Measurements from ENCODE around the gene DNAJA3. TPM values are rescaled to one million over a fixed set of nuclear protein-coding genes. Genes with fewer than 3 reads are reported as not detected.

Gene DNAJA3
- total RNA-seq, 1 donor from 2014 or later: 31.1 TPM

DNA sequence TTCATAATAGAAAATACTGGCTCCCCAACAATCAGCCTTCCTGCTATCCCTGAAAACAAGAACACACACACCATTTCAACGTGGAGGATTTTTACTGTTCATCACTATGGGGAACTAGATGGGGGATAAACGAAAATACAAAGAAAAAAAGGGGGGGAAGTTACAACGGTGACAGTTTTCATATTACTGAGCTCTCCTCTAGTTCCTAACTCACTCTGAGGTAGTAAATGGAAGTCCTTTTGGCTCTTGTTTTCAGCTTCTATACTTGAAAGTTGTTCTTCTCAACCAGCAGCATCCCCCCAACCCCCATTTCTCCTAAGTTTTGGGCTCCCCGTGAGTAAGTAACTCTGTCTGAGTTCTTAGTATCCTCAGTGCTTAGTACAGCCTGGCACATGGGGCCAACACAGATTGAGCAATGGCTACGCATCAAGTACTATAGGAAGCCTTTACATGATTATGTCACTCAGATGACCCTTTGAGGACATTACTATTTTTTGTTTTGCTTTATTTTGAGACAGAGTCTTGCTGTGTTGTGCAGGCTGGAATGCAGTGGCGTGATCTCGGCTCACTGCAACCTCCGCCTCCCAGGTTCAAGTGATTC is 5.1 kb upstream of the DNAJA3 start:
- no peaks in the 10 kb centered on the region for H3K27me3 Mint-ChIP-seq (ENCODE audit: unreplicated experiment)
- H3K36me3 Mint-ChIP-seq (ENCODE audit: unreplicated experiment): no peaks in the 10 kb centered on the region
- no peak for DNase-seq (ENCODE audit: extremely low spot score, unreplicated experiment)
- H3K4me3 Mint-ChIP-seq (ENCODE audit: unreplicated experiment): no peak overlapping the region
- H3K9me3 Mint-ChIP-seq (ENCODE audit: unreplicated experiment): no peaks in the 10 kb centered on the region
- no peak overlapping the region for H3K27ac Mint-ChIP-seq (ENCODE audit: unreplicated experiment)
- TF ChIP-seq, protein P1, sequence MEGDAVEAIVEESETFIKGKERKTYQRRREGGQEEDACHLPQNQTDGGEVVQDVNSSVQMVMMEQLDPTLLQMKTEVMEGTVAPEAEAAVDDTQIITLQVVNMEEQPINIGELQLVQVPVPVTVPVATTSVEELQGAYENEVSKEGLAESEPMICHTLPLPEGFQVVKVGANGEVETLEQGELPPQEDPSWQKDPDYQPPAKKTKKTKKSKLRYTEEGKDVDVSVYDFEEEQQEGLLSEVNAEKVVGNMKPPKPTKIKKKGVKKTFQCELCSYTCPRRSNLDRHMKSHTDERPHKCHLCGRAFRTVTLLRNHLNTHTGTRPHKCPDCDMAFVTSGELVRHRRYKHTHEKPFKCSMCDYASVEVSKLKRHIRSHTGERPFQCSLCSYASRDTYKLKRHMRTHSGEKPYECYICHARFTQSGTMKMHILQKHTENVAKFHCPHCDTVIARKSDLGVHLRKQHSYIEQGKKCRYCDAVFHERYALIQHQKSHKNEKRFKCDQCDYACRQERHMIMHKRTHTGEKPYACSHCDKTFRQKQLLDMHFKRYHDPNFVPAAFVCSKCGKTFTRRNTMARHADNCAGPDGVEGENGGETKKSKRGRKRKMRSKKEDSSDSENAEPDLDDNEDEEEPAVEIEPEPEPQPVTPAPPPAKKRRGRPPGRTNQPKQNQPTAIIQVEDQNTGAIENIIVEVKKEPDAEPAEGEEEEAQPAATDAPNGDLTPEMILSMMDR (IDR thresholded peaks at IDR 0.05): no peak
- H3K4me1 Mint-ChIP-seq (ENCODE audit: unreplicated experiment): peaks cover 9% of the 10 kb centered on the region

DNA sequence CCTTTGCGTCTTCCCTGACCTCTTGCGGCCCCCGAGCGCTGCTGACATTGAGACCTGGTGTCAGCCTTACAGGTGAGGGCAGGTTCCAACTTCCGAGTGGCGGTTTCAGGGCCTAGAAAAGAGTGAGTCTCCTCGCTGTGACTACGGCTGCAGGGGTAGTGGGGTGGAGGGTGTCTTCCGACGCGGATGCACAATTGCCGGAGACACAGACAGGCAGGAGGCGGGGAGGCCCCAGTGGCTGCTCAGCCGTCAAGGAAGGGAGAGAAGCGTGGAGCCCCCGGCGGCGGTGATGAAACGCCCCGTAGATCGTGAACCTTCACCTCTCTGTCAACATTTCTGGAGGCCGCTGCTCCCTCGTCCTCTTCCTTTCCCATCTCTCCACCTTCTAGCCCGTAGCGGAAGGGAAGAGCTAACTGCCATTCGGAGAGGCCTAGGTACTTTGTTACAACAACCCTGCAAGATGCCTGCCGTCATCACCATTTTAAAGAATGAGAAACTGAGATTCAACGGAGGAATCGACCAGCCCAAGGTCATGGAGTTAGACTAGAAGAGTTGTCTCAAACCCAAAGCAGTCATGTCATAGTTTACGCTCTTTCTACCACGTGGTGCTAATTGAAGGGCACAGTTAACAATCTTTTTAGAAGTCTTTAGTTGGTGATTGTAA is 485 bp downstream of the DNAJA3 start:
- no peak for DNase-seq (ENCODE audit: extremely low spot score, unreplicated experiment)
- TF ChIP-seq, protein P1 (IDR thresholded peaks at IDR 0.05): no peak
- Mint-ChIP-seq H3K27ac (ENCODE audit: unreplicated experiment) (peak overlapping the region; percentile 100), H3K36me3 (ENCODE audit: unreplicated experiment) (no peaks in the 10 kb centered on the region), H3K4me1 (ENCODE audit: unreplicated experiment) (peaks cover 20% of the 10 kb centered on the region), H3K4me3 (ENCODE audit: unreplicated experiment) (peak overlapping the region; percentile 91), H3K9me3 (ENCODE audit: unreplicated experiment) (no peaks in the 10 kb centered on the region), H3K27me3 (ENCODE audit: unreplicated experiment) (no peaks in the 10 kb centered on the region)

DNA sequence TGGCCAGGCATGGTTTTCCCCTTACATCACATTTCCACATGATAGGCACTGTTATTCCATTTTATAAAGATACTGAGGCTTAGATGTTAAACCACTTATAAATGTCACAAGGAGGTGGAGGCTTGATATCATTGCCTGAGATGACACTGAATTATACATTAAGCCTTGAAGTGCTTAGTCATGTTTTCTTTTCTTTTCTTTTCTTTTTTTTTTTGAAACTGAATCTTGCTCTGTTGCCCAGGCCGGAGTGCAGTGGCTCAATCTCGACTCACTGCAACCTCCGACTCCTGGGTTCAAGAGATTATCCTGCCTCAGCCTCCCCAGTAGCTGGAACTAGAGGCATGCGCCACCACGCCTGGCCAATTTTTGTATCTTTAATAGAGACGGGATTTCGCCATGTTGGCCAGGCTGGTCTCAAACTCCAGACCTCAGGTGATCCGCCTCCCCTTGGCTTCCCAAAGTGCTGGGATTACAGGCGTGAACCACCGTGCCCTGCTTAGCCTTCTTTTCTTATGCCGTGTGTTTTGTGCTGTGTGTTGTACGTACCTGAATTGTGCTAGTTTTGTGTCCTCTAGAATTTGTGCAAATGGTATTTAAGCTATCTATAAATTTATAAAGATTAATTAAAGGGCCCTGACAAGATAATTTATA is 1.2 kb downstream of the DNAJA3 start:
- H3K27ac Mint-ChIP-seq (ENCODE audit: unreplicated experiment): peak overlapping the region; percentile 100
- no peak for DNase-seq (ENCODE audit: extremely low spot score, unreplicated experiment)
- H3K27me3 Mint-ChIP-seq (ENCODE audit: unreplicated experiment): no peaks in the 10 kb centered on the region
- TF ChIP-seq, protein P1 (IDR thresholded peaks at IDR 0.05): no peak
- no peaks in the 10 kb centered on the region for H3K9me3 Mint-ChIP-seq (ENCODE audit: unreplicated experiment)
- H3K4me1 Mint-ChIP-seq (ENCODE audit: unreplicated experiment): peaks cover 20% of the 10 kb centered on the region
- H3K36me3 Mint-ChIP-seq (ENCODE audit: unreplicated experiment): no peaks in the 10 kb centered on the region
- H3K4me3 Mint-ChIP-seq (ENCODE audit: unreplicated experiment): peak overlapping the region; percentile 91

DNA sequence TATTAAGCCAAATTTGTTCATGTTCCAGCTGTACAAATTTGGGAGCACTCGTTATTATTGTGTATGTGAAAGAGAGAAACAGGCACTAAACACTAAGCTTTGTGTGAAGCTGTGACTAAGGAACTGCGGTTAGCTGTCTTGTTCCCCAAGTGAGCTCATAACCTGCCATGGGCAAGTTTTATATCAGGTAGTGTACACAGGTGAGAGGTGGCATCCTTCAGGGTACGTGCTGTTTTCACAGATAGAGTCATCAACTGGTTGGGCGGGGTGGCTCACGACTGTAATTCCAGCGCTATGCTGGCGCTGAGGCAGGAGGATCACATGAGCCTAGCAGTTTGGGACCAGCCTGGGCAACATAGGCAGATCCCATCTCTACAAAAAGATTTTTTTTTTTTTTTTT is 2.8 kb downstream of the DNAJA3 start:
- H3K27me3 Mint-ChIP-seq (ENCODE audit: unreplicated experiment): no peaks in the 10 kb centered on the region
- DNase-seq (ENCODE audit: extremely low spot score, unreplicated experiment): no peak
- peaks cover 20% of the 10 kb centered on the region for H3K4me1 Mint-ChIP-seq (ENCODE audit: unreplicated experiment)
- no peaks in the 10 kb centered on the region for H3K9me3 Mint-ChIP-seq (ENCODE audit: unreplicated experiment)
- H3K4me3 Mint-ChIP-seq (ENCODE audit: unreplicated experiment): peak overlapping the region; percentile 6
- TF ChIP-seq, protein P1 (IDR thresholded peaks at IDR 0.05): no peak
- H3K36me3 Mint-ChIP-seq (ENCODE audit: unreplicated experiment): peaks cover 1% of the 10 kb centered on the region
- H3K27ac Mint-ChIP-seq (ENCODE audit: unreplicated experiment): no peak overlapping the region

DNA sequence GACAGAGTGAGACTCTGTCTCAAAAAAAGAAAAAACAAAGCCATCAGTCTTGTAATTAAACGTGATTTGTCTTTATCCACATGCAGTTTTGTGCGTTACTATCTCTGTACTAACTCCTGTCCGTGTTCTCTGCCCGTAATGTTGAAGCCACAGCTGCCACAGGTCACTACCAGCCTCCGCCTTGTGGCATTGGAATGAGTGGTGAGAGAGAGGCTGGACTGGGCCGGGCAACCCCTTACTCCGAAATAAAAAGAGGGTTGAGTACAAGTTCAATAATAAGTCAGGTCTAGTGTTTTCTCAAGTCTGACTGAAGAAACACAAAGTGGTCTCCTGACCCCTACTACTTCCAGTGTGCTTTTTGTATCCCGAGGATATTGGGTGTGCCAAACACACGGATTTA is 5.4 kb downstream of the DNAJA3 start:
- no peaks in the 10 kb centered on the region for H3K27me3 Mint-ChIP-seq (ENCODE audit: unreplicated experiment)
- H3K27ac Mint-ChIP-seq (ENCODE audit: unreplicated experiment): no peak overlapping the region
- H3K9me3 Mint-ChIP-seq (ENCODE audit: unreplicated experiment): no peaks in the 10 kb centered on the region
- DNase-seq (ENCODE audit: extremely low spot score, unreplicated experiment): no peak
- H3K4me1 Mint-ChIP-seq (ENCODE audit: unreplicated experiment): peaks cover 14% of the 10 kb centered on the region
- peaks cover 6% of the 10 kb centered on the region for H3K36me3 Mint-ChIP-seq (ENCODE audit: unreplicated experiment)
- TF ChIP-seq, protein P1 (IDR thresholded peaks at IDR 0.05): no peak
- H3K4me3 Mint-ChIP-seq (ENCODE audit: unreplicated experiment): no peak overlapping the region
